Left cardiac atrium (tissue), 4 donors: ENCODE data around the gene UGT2A1. TPM values are rescaled to one million over a fixed set of nuclear protein-coding genes. Genes with fewer than 3 reads are reported as not detected.
"Not testable (repeated sequence)": the region's sequence is repeated elsewhere in the genome, so short reads cannot be mapped to it uniquely, and the experiment has no call there.

Experiments used
- ATAC-seq, 2 donors: fragments of 200-7000 bp; cut with Tn5 transposase; one replicate each; pipeline ENCODE4 v1.9.1; 2020; ENCODE audit warnings: mild to moderate bottlenecking in 2 of 2, moderate library complexity in 2 of 2
- DNase-seq: peaks from one replicate; pipeline ENCODE4 v3.0.0-alpha.2; 2020
- intact Hi-C, 2 donors: fragments of 100-400 bp; cut with DNase I; formaldehyde crosslinking; loops; one replicate each; pipeline versions ENCODE4 v1.14.1 to v1.15.1; 2022 to 2023
- long read RNA-seq: library from polyadenylated mRNA; unstranded; transcript quantifications from one replicate; pipeline ENCODE4 v2.0.0, GENCODE V29; 2021
- total RNA-seq, 2 donors: library from RNA; stranded (reverse); fragmentation: NEBNext Ultra II Directional; extraction: Animal tissue kit (Norgen Biotek cat#: 25700); gene quantifications; one replicate each; pipeline ENCODE4 v1.2.1, GENCODE V29; 2021
- donor health status: DM: no; HTN: yes; CAD: no.
- donor health status: DM: no; HTN: yes; CAD: no; lungs with severe emphysema.
- donor health status: DM: yes; HTN: yes; CAD: no.
- donor health status: Dilated cardiomyopathy.

Gene UGT2A1
- total RNA-seq: not detected
- long read RNA-seq: 0 reads

DNA sequence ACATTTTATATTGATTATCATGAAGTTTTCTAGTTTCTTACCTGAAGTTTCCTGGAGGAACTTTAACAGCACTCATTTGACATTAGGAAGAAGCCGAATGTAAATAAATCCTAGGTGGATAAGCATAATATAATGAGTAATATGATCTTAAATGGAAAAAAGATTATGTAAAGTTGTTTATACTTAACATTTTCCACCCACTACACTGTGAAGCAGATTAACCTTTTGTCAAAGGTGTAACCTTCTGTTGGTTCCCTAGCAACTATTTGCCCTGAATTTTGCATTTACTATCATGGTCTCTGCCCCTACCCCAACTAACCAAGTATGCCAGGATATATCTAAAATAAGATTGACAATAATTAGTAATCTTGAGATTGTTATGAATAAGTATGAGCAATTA lies at the start of gene UGT2A1:
UGT2A1 (minus strand) TSS at position 101 of the 400 bp plus-strand sequence. CDS start 5,603 bp downstream, outside the sequence.
- no peak for ATAC-seq
- no peak for DNase-seq
- intact Hi-C loops: no loop called here

DNA sequence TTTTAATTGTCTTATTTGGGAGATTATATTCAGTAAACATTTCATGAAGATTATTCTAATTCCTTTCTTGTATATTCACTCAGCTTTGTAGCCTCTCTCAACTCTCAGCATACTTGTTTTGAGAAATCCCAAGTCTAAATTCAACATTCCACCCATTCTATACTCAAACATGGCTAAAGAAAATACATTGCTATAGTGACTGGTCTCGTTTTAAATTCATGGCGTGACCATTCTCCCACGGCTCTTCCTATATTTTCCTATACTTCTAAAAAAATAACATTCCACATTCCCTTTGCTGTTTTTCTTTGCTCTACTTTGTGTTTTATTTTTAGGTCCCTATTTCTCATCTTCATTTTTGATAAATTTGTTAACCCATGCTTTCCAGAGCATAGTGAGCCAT lies 49.2 kb upstream of the UGT2A1 start:
- intact Hi-C loops: no loop called here
- ATAC-seq (no peak), DNase-seq (no peak)

DNA sequence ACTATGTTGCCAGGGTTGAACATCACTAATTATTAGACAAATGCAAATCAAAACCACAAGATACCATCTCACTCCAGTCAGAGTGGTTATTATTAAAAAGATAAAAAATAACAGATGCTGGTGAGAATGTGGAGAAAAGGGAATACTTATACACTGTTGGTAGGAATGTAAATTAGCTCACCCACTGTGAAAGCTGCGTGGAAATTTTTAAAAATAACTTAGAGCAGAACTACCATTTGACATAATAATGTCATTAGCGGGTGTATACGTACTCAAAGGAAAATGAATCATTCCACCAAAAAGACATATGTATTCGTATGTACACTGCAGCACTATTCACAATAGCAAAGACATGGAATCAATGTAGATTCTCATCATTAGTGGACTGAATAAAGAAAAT lies 48.6 kb upstream of the UGT2A1 start:
- intact Hi-C loops: no loop called here
- DNase-seq: no peak
- ATAC-seq: no peak

DNA sequence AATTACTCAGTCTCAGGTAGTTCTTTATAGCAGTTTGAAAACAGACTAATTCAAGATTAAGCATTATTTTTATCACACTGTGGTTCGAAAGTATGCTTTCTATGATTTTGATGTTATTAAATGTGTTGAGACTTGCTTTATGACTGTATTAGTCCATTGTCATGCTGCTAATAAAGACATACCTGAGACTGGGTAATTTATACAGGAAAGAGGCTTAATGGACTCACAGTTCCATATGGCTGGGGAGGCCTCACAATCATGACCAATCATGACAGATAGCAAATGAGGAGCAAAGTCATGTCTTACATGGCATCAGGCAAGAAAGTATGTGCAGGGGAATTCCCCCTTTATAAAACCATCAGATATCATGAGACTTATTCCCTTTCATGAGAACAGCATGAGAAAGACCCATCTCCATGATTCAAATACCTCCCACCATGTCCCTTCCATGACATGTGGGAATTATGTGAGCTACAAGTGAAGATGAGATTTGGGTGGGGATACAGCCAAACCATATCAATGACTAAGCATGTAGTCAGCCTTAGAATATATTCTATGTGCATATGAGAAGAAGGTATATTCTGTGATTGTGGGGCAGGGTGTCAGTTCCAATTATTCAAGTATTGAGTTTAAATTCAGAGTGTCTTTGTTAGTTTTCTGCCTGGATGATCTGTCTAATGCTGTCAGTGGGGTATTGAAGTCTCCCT lies 44.6 kb upstream of the UGT2A1 start:
- DNase-seq (no peak), ATAC-seq (no peak)
- intact Hi-C loops: no loop called here

DNA sequence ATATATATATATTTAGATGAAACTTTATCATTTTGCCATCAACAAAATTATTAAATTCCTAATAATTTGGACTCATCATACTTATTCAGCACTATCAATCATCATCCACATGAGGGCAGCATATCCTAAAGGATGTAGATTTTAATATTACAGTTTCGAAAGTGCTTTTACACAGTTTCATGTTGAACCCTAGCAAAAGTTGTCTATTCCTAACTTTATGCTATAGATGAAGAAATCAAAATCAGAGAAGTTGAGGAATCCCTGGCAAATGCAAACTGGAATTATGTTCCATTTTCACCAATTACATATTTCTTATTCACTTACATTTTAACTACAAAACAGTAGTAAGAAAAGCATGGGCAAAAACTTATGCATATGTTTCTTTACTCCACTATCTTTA lies 36.6 kb upstream of the UGT2A1 start:
- intact Hi-C loops: no loop called here
- DNase-seq: no peak
- ATAC-seq: no peak

DNA sequence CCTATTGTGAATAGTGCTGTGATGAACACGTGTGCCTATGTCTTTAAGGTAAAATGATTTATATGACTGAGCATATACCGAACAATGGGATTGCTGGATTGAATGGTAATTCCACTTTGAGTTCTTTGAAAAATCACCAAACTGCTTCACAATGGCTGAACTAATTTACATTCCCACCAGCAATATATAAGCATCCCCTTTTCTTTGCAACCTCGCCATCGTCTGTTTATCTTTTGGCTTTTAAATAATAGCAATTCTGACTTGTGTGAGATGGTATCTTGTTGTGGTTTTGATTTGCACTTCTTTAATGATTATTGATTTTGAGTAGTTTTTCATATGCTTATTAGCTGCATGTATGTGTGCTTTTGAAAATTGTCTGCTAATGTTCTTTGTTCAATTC lies 31.8 kb upstream of the UGT2A1 start:
- DNase-seq (no peak), ATAC-seq (no peak)
- intact Hi-C loops: no loop called here

DNA sequence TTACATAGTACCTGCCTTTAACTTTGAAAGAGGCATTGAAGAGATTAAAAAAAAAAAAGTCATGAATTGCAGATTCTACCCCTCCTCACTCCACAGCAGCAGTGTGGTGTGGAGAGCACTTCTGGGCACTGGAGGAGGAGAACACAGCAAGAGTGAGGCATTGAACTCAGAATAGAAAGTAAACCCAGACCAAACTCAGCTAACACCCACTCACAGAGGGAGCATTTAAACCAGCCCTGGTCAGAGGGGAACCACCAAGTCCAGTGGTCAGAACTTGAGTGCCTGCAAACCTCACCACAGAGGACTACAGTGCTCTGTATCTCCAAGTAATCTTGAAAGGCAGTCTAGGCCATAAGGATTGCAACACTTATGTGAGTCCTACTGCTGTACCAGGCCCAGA lies 15.6 kb upstream of the UGT2A1 start:
- ATAC-seq (no peak), DNase-seq (no peak)
- intact Hi-C loops: no loop called here

DNA sequence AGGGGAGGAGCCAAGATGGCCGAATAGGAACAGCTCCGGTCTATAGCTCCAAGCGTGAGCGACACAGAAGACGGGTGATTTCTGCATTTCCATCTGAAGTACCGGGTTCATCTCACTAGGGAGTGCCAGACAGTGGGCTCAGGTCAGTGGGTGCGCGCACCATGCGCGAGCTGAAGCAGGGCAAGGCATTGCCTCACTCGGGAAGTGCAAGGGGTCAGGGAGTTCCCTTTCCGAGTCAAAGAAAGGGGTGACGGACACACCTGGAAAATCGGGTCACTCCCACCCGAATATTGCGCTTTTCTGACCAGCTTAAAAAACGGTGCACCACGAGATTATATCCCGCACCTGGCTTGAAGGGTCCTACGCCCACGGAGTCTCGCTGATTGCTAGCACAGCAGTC lies 11.0 kb upstream of the UGT2A1 start:
- ATAC-seq, DNase-seq, intact Hi-C loops: not testable (repeated sequence)

DNA sequence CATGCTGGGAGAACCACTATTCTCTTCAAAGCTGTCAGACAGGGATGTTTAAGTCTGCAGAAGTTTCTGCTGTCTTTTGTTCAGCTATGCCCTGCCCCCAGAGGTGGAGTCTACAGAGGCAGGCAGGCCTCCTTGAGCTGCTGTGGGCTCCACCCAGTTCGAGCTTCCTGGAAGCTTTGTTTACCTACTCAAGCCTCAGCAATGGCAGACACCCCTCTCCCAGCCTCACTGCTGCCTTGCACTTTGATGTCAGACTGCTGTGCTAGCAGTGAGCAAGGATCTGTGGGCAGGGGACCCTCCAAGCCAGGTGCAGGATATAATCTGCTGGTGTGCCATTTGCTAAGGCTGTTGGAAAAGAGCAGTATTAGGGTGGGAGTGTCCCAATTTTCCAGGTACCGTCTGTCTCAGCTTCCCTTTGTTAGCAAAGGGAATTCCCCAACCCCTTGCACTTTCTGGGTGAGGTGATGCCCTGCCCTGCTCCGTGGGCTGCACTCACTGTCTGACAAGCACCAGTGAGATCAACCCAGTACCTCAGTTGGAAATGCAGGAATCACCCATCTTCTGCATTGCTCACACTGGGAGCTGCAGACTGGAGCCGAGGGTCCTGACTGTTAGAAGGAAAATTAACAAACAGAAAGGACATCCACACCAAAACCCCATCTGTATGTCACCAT lies 8.2 kb upstream of the UGT2A1 start:
- DNase-seq, intact Hi-C loops, ATAC-seq: not testable (repeated sequence)

DNA sequence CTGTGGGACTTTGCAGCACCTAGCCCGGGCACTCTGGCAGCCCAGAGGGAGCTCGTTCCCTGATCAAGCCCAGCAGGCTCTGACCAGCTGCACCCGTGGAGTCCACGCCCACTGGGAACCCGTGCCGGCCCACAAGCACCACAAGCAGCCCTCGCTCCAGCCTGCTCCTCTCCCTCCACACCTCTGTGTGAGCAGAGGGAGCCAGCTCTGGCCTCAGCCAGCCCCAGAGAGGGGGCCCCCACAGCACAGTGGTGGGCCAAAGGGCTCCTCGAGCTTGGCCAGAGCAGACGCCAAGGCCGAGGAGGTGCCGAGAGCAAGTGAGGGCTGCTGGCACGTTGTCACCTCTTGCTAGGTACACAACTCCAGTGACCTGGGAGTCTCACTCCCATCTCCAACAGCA lies 5.1 kb upstream of the UGT2A1 start:
- intact Hi-C loops: no loop called here
- ATAC-seq (no peak), DNase-seq (no peak)

DNA sequence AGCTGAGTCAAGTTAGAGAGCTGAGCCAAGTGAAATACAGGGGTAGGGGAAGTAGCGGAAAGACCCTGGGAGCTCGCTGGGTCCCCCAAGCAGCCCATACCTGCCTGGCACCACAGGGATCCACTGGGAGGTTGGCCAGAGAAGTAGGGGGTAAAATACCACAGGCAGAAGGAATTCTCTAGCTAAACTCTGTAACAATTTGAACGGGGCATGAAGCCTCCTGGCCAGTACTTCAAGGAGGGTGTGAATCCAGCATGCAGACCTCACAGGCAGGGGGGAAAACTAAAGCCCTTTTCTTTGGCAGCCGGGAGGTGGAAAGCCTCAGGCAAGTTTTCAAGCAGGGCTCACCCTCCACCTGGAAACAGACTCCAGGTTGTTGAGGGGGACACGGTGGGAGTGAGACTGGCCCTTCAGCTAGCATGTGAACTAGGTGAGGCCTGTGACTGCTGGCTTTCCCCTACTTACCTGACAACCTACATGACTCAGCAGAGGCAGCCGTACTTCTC lies 3.7 kb upstream of the UGT2A1 start:
- DNase-seq: no peak
- intact Hi-C loops: no loop called here
- no peak for ATAC-seq

DNA sequence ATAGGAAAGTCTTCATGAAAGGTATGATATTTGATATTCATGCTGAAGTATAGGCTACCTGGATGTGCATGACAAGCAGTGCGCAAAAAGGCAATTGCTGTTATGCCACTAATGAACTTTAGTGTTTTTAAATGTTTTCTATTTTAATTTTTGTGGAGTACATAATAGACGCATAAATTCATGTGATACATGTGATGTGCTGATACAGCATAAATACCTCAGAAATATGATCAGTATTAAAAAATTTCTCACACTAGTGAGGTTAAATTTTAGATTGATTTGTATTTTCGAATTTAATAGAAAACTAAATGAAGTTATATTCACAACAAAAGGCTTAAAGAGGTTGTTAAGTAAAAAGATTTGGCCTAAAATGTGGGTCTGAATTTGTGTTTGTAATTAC lies 2.2 kb downstream of the UGT2A1 start:
- DNase-seq (no peak), ATAC-seq (no peak)
- intact Hi-C loops: no loop called here

DNA sequence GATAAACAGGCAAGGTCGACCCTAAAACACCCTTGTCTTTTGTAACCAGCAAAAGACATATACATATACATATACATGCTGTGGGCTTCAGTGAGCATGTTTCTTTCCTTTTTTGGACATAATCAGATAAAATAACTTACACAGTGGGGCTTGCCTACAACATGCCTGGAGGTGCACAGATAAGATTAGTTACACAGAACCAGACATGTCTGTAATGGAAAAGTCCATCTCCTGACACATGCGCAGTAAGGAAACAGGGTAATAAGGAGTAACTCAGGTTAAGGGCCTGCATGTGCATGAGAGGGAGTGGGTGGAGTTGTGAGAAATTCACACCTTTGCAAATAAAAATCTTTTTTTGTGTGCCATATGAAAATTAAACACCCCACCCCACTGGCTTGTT lies 3.4 kb downstream of the UGT2A1 start:
- intact Hi-C loops: no loop called here
- ATAC-seq (no peak), DNase-seq (no peak)

DNA sequence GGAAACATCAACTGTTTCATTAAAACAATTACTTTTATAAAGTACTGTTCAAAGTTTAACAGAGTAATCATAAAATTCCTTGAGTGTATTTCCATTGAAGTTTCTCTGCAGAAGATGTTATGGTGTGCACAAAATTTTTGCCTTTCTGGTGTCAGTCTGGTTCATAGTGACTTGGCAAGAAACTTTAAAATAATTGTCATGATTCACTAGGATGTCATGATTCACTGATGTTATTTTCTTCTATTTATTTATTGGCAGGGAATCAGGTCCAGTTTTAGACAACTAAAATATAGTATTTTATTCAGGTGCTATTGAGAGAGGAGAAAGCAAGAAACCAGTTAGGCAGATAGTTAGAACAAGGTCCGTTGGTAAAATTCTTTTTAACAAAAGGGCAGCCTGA lies 3.8 kb downstream of the UGT2A1 start:
- DNase-seq (no peak), ATAC-seq (no peak)
- intact Hi-C loops: no loop called here

DNA sequence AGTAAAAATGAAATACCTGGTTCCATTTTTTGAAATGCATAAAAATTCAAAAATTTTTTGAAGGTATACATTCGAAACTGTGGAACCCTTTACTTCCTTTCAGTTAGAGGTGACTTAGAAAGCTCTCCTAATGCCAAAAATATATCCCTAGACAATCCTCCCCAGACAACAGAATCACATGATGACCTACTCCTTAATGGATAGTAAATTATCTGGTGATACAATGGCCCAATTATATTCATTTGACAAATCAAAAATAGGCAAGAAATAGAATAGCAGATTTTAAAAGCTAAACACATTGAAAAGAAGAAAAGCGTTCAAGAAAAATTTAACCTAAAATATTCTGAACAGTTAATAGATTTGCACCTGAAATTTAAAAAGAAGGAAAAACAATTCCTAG lies 10.1 kb downstream of the UGT2A1 start:
- DNase-seq: no peak
- ATAC-seq: no peak
- intact Hi-C loops: no loop called here

DNA sequence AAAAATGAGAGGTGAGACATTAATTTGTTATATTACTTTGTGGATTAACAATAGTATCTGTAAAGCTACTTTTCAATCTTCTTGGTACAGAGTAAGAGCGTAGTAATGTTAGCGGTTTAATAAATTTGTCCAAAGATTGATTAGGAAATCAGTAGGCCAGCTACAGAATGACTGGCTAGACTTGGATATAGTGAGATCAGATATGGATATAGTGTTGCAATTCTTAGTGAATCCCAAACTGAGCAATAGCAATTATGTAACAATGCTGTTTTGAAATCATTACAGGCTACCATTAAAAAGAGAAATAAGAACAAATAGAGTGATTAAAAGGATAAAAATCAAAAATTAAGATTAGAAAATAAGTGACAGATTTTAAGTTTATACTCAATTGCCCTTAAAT lies 12.8 kb downstream of the UGT2A1 start:
- DNase-seq: no peak
- peak in 1 of 2 donors; percentile 44 for ATAC-seq
- intact Hi-C loops: no loop called here

DNA sequence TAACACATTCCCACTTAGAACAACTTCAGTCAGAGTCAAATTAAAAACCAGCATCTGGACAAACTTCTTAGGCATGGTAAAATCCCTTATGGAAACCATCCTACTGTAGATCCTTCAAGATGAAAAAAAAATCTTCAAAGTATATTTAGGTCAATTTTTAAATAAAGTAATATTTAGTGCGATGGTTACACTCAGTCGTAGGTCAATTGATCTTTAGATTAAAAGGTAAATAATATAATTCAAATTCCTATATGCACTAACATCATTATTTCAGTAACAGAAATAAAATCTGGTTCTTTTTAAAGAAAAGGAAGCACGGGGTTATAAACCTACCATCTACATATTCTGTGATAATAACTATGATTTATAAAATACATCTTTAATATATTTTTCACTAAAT lies 13.5 kb downstream of the UGT2A1 start, which contains the start of gene UGT2A2:
UGT2A2 (minus strand) TSS at position 101 of the 400 bp plus-strand sequence; CDS start at position 99, 2 bp downstream.
- intact Hi-C loops: no loop called here
- ATAC-seq: no peak
- no peak for DNase-seq

DNA sequence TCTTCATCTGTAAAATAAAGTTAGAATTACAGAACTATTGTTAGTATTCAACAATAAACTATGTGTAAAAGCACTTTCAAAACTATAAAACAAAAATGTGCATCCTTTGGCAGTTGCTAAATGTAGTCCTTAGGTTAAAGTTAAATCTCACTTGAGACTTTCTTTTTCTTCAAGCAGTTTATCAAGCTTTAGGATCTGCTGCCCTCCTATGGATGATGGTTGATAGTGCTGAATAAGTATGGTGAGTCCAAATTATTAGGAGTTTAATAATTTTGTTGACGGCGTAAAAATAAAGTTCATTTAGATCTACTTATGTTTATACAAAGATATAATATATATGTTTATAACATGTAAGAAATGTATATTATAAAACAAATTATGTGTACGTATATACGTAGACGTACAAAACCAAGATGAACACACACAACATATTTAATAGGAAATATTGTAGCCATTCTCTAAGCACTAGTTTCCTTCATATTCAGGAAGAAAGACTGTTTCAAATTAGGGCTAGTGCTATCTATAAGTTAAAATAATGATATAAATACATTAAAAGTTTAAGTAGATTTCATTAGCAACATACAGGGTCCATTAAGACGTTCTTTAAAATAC lies 35.9 kb downstream of the UGT2A1 start:
- no peak for ATAC-seq
- no peak for DNase-seq
- intact Hi-C loops: no loop called here

DNA sequence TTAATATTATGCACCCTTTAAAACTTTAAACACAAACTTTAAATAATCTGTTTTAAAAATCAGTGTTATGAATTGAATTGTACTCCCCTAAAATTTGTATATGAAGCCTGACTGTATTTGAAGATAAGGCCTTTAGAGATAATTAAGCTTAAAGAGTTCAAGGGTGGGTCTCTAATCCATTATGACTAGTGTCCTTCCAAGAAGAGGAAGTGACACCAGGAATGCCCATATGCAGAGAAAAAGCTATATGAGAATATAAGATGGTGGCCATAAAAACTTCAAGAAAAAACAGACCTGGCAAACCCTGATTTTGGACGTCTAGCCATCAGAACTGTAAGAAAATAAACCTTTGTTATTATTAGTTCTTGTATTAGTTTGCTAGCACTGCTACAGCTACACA lies 42.6 kb downstream of the UGT2A1 start:
- intact Hi-C loops: no loop called here
- DNase-seq: no peak
- ATAC-seq: no peak

DNA sequence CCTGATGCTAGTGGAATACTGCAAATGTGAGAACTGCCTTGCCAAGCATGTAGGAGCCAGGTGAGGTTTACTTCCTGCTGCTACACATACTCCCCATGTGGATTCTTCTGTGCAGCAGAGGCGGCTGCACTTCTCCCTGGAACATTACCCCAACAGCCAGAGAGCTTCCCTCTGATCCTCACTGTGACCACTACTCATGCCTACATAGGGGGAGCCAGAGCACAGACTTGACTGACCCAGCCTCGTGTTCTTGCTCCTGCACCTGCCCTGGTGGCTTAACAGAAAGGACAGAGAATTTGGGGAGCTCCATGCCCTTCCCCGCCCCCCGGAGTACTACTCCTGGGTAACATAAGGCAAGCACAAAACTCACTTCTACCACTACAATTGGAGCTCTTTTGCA lies 52.0 kb downstream of the UGT2A1 start:
- intact Hi-C loops: no loop called here

More for the DNA sequence above, 52.0 kb downstream of the UGT2A1 start:
- ATAC-seq (no peak), DNase-seq (no peak)
